Liver (tissue), 9 donors: ENCODE measurements around the gene CHMP1A. TPM values are rescaled to one million over a fixed set of nuclear protein-coding genes. Genes with fewer than 3 reads are reported as not detected.

ENCODE experiments used
- DNase-seq: peaks from one replicate; pipeline ENCODE4 v3.0.0-alpha.2; 2017; ENCODE audit warnings: low spot score
- H3K27ac ChIP-seq, 2 donors: one replicate each; pipeline ENCODE4 v1.7.0; 2013; ENCODE audit warnings: inconsistent platforms in 2 of 2, low read length in 2 of 2, control low read depth in 1 of 2, low read depth in 1 of 2, mild to moderate bottlenecking in 1 of 2
- H3K27me3 ChIP-seq, 4 donors: one replicate each; pipeline versions ENCODE4 v1.6.1 to v1.7.0; 2013; ENCODE audit warnings: low read length in 3 of 4, inconsistent platforms in 1 of 4, mild to moderate bottlenecking in 1 of 4, moderate library complexity in 1 of 4; ENCODE audit not compliant: control insufficient read depth in 4 of 4, insufficient read depth in 4 of 4
- H3K36me3 ChIP-seq, 4 donors: one replicate each; pipeline versions ENCODE4 v1.6.1 to v1.7.0; 2013; ENCODE audit warnings: low read length in 3 of 4, mild to moderate bottlenecking in 3 of 4, low read depth in 1 of 4, moderate library complexity in 1 of 4; ENCODE audit not compliant: control insufficient read depth in 4 of 4, insufficient read depth in 3 of 4
- H3K4me1 ChIP-seq, 4 donors: one replicate each; pipeline versions ENCODE4 v1.6.1 to v1.7.0; 2013; ENCODE audit warnings: low read length in 3 of 4, mild to moderate bottlenecking in 3 of 4, moderate library complexity in 1 of 4; ENCODE audit not compliant: control insufficient read depth in 4 of 4, insufficient read depth in 4 of 4
- H3K4me3 ChIP-seq, 3 donors: one replicate each; pipeline versions ENCODE4 v1.6.1 to v1.7.0; 2013; ENCODE audit warnings: low read length in 3 of 3, control low read depth in 1 of 3, low read depth in 1 of 3, mild to moderate bottlenecking in 1 of 3
- H3K9ac ChIP-seq, 2 donors: one replicate each; pipeline ENCODE4 v1.7.0; 2013; ENCODE audit warnings: low read length in 2 of 2, mild to moderate bottlenecking in 2 of 2, moderate library complexity in 2 of 2, control low read depth in 1 of 2, low read depth in 1 of 2
- H3K9me3 ChIP-seq, 4 donors: one replicate each; pipeline versions ENCODE4 v1.6.1 to v1.7.0; 2013; ENCODE audit warnings: low read length in 3 of 4; ENCODE audit not compliant: control insufficient read depth in 4 of 4
- ATF3 ChIP-seq: IDR thresholded peaks from 2 replicates; pipeline ENCODE4 v1.6.1; 2016; ENCODE audit warnings: antibody characterized with exemption
- CTCF ChIP-seq: fragments of 150-350 bp; IDR thresholded peaks from 2 replicates; pipeline ENCODE4 v1.5.1; 2017; ENCODE audit warnings: improper control_type of control experiment, low read depth, low read length; ENCODE audit not compliant: missing input control
- EGR1 ChIP-seq, 2 donors: IDR thresholded peaks; 2 replicates each; pipeline ENCODE4 v1.6.1; 2016 to 2018; ENCODE audit warnings: antibody characterized with exemption in 2 of 2, low read depth in 2 of 2
- FOXA1 ChIP-seq: IDR thresholded peaks from 2 replicates; pipeline ENCODE4 v1.6.1; 2016; ENCODE audit warnings: antibody characterized with exemption
- FOXA2 ChIP-seq: IDR thresholded peaks from 2 replicates; pipeline ENCODE4 v1.6.1; 2016; ENCODE audit warnings: antibody characterized with exemption
- GABPA ChIP-seq, 2 donors: IDR thresholded peaks in 1 of 2; conservative IDR thresholded peaks in 1 of 2; 2 replicates each; pipeline ENCODE4 v1.6.1; 2016; ENCODE audit warnings: antibody characterized with exemption in 2 of 2, mild to moderate bottlenecking in 1 of 2, moderate library complexity in 1 of 2
- HNF4A ChIP-seq, 2 donors: conservative IDR thresholded peaks; 2 replicates each; pipeline ENCODE4 v1.6.1; 2016; ENCODE audit warnings: antibody characterized with exemption in 2 of 2, mild to moderate bottlenecking in 2 of 2
- HNF4G ChIP-seq: IDR thresholded peaks from 2 replicates; pipeline ENCODE4 v1.6.1; 2016; ENCODE audit warnings: antibody characterized with exemption
- JUND ChIP-seq, 2 donors: IDR thresholded peaks; 2 replicates each; pipeline ENCODE4 v1.6.1; 2016; ENCODE audit warnings: antibody characterized with exemption in 2 of 2
- MAX ChIP-seq: IDR thresholded peaks from 2 replicates; pipeline ENCODE4 v1.6.1; 2016; ENCODE audit warnings: antibody characterized with exemption
- NR2F2 ChIP-seq: IDR thresholded peaks from 2 replicates; pipeline ENCODE4 v1.6.1; 2016; ENCODE audit warnings: antibody characterized with exemption
- REST ChIP-seq: IDR thresholded peaks from 2 replicates; pipeline ENCODE4 v1.6.1; 2016; ENCODE audit warnings: antibody characterized with exemption, mild to moderate bottlenecking
- RXRA ChIP-seq, 2 donors: IDR thresholded peaks; 2 replicates each; pipeline ENCODE4 v1.6.1; 2017 to 2018; ENCODE audit warnings: antibody characterized with exemption in 2 of 2, mild to moderate bottlenecking in 1 of 2
- YY1 ChIP-seq: IDR thresholded peaks from 2 replicates; pipeline ENCODE4 v1.6.1; 2016; ENCODE audit warnings: antibody characterized with exemption, mild to moderate bottlenecking
- ZBTB33 ChIP-seq: IDR thresholded peaks from 2 replicates; pipeline ENCODE4 v1.6.1; 2016; ENCODE audit warnings: antibody characterized with exemption
- WGBS: extraction: QIAGEN DNeasy Blood & Tissue Kit; methylation state at CpG from one replicate; pipeline ENCODE4 v1.1.7; 2013; 5-methylcytosine and 5-hydroxymethylcytosine counted together
- polyA plus RNA-seq, 2 donors: library from polyadenylated mRNA; stranded (reverse) in 1 of 2; unstranded in 1 of 2; fragments of 200-250 nt in 1 of 2; fragments of >200 nt in 1 of 2; fragmentation: Nextera tagmentation in 1 of 2; extraction: Ambion mirVana in 1 of 2; gene quantifications; one replicate each; pipeline versions ENCODE4 v1.2.1 to v1.2.3, GENCODE V29; 2013 to 2015
- total RNA-seq, 2 donors: library from RNA; depleted of rRNA; stranded (reverse); fragments of >200 nt; gene quantifications; one replicate each; pipeline ENCODE4 v1.2.3, GENCODE V29; 2014
- donor health status: healthy.
- donor health status: healthy.
- donor health status: healthy.
- donor health status: healthy.
- donor health status: healthy.

The CHMP1A gene
- total and polyA plus RNA-seq, 4 donors, result 25.7 to 36.7 (median 32.3) TPM

GRCh38 chr16:89619840-89620239 lies 37.7 kb downstream of the CHMP1A start:
- TF ChIP-seq RXRA (IDR thresholded peaks at IDR 0.05) (no peak), YY1 (no peak), JUND (IDR thresholded peaks at IDR 0.05) (no peak)
- no peak overlapping the region for H3K9ac ChIP-seq
- H3K4me3 ChIP-seq, result no peak overlapping the region
- H3K27ac ChIP-seq, result no peak overlapping the region
- H3K27me3 ChIP-seq, result no peaks in the 10 kb centered on the region
- H3K36me3 ChIP-seq, result no peaks in the 10 kb centered on the region
- no peaks in the 10 kb centered on the region for H3K9me3 ChIP-seq
- no peak for DNase-seq
- WGBS, result 53% methylated on average over 12 of the region's 12 CpGs
- no peaks in the 10 kb centered on the region for H3K4me1 ChIP-seq

- H3K27me3 ChIP-seq, result no peaks in the 10 kb centered on the region
- whole genome bisulfite sequencing, result 56% methylated on average over 16 of the region's 16 CpGs
- H3K9ac ChIP-seq, result no peak overlapping the region
- H3K9me3 ChIP-seq, result no peaks in the 10 kb centered on the region
- no peak overlapping the region for H3K27ac ChIP-seq
- H3K4me3 ChIP-seq, result no peak overlapping the region
- no peak for DNase-seq
- no peaks in the 10 kb centered on the region for H3K36me3 ChIP-seq
- TF ChIP-seq RXRA (IDR thresholded peaks at IDR 0.05) (no peak), EGR1 (IDR thresholded peaks at IDR 0.05; ENCODE audit: low read depth in 2 of 2) (no peak), CTCF (no peak), JUND (IDR thresholded peaks at IDR 0.05) (no peak), YY1 (no peak), ATF3 (no peak), NR2F2 (no peak), ZBTB33 (no peak), HNF4G (no peak), GABPA (IDR thresholded peaks at IDR 0.05 in 1 of 2, conservative IDR thresholded peaks at IDR 0.05 in 1 of 2) (no peak), HNF4A (conservative IDR thresholded peaks at IDR 0.05) (no peak), MAX (no peak), REST (no peak), FOXA2 (no peak), FOXA1 (no peak)
- no peaks in the 10 kb centered on the region for H3K4me1 ChIP-seq
These were observed 39.2 kb downstream of the CHMP1A start for GRCh38 chr16:89618109-89618998.
